A549 (cell line): ENCODE data around the gene HLA-DPA1. TPM values are rescaled to one million over a fixed set of nuclear protein-coding genes. Genes with fewer than 3 reads are reported as not detected.
"Not testable (repeated sequence)": the region's sequence is repeated elsewhere in the genome, so short reads cannot be mapped to it uniquely, and the experiment has no call there.

ENCODE experiments used
- ATAC-seq, 2 experiments: fragments of 200-7000 bp in 1 of 2; fragments of >200 bp in 1 of 2; cut with Nextera tagmentation in 1 of 2; cut with Tn5 transposase in 1 of 2; 3 replicates each; pipeline versions ENCODE4 v1.8.0 to v1.9.1; 2018 to 2020; ENCODE audit warnings: mild to moderate bottlenecking in 1 of 2, moderate library complexity in 1 of 2
- CTCF ChIA-PET: fragments of 300-600 bp; sonication (Branson Sonifier 250); formaldehyde crosslinking; extraction: SDS; loops from one replicate; lab custom pipeline; 2021; ENCODE audit warnings: antibody characterized with exemption, inconsistent platforms; lab: Yijun Ruan, JAX
- POLR2A ChIA-PET: fragments of 350-600 bp; formaldehyde crosslinking; extraction: SDS; loops from one replicate; lab custom pipeline; 2021; ENCODE audit warnings: antibody characterized with exemption, inconsistent platforms; lab: Yijun Ruan, JAX
- DNase-seq, 2 experiments: peaks; one replicate each; pipeline versions ENCODE4 v3.0.0 to v3.0.0-alpha.2; 2011 to 2016; ENCODE audit warnings: low read depth in 1 of 2, low spot score in 1 of 2
- FAIRE-seq: peaks from 2 replicates; lab custom pipeline; 2011; peaks lifted over from hg19 to GRCh38; lab: Jason Lieb, UNC
- H3K27ac ChIP-seq, 2 experiments: fragments of >200 bp; sonication (Bioruptor Twin); formaldehyde crosslinking; 3 replicates each; pipeline ENCODE4 v1.5.1; 2016 to 2017
- H3K4me1 ChIP-seq: fragments of >200 bp; sonication (Bioruptor Twin); formaldehyde crosslinking; 3 replicates; pipeline ENCODE4 v1.6.1; 2016
- H3K4me2 ChIP-seq: fragments of >200 bp; sonication (Bioruptor Twin); formaldehyde crosslinking; 3 replicates; pipeline ENCODE4 v1.6.1; 2016
- H3K4me3 ChIP-seq: fragments of >200 bp; sonication (Bioruptor Twin); formaldehyde crosslinking; 3 replicates; pipeline ENCODE4 v1.5.1; 2016
- H3K9me3 ChIP-seq: fragments of >200 bp; sonication (Bioruptor Twin); formaldehyde crosslinking; 3 replicates; pipeline ENCODE4 v1.6.1; 2016
- CBX2 ChIP-seq: fragments of 200-600 bp; sonication (generic); IDR thresholded peaks from 2 replicates; pipeline ENCODE4 v1.6.1; 2016; ENCODE audit warnings: low read depth, mild to moderate bottlenecking, borderline replicate concordance
- CEBPB ChIP-seq, 2 experiments: fragments of >200 bp in 1 of 2; sonication (Bioruptor Twin) in 1 of 2; formaldehyde crosslinking in 1 of 2; IDR thresholded peaks; 2 replicates each; pipeline ENCODE4 v1.6.1; 2012 to 2016
- CHD2 ChIP-seq: fragments of 150-350 bp; IDR thresholded peaks from 2 replicates; pipeline ENCODE4 v1.6.1; 2014; ENCODE audit warnings: low read length; ENCODE audit not compliant: partially characterized antibody
- CTCF ChIP-seq: fragments of >200 bp; sonication (Bioruptor Twin); formaldehyde crosslinking; IDR thresholded peaks from 3 replicates; pipeline ENCODE4 v1.5.1; 2016
- EP300 ChIP-seq, 2 experiments: fragments of >200 bp; sonication (Bioruptor Twin); formaldehyde crosslinking; IDR thresholded peaks; 2 replicates in 1 of 2; 3 replicates in 1 of 2; pipeline ENCODE4 v1.6.1; 2016 to 2017
- ESRRA ChIP-seq: fragments of 150-350 bp; IDR thresholded peaks from 2 replicates; pipeline ENCODE4 v1.6.1; 2014; ENCODE audit warnings: mild to moderate bottlenecking, low read length, borderline replicate concordance
- FOSB ChIP-seq: fragments of 250-450 bp; sonication (Bioruptor Pico); IDR thresholded peaks from 2 replicates; pipeline ENCODE4 v1.5.0; 2020; ENCODE audit warnings: mild to moderate bottlenecking, moderate library complexity
- FOSL2 ChIP-seq, 2 experiments: fragments of 450-650 bp in 1 of 2; fragments of >200 bp in 1 of 2; sonication (Bioruptor Twin) in 1 of 2; formaldehyde crosslinking; IDR thresholded peaks; 2 replicates each; pipeline versions ENCODE4 v1.5.0 to v1.6.1; 2016 to 2020; ENCODE audit warnings: mild to moderate bottlenecking in 1 of 2, moderate library complexity in 1 of 2
- FOXS1 ChIP-seq: fragments of 250-450 bp; sonication (Bioruptor Pico); IDR thresholded peaks from 2 replicates; pipeline ENCODE4 v1.5.0; 2020; ENCODE audit warnings: mild to moderate bottlenecking, moderate library complexity
- GATA3 ChIP-seq: IDR thresholded peaks from 2 replicates; pipeline ENCODE4 v1.6.1; 2012; ENCODE audit warnings: borderline replicate concordance
- HEYL ChIP-seq: fragments of 250-450 bp; sonication (Bioruptor Pico); IDR thresholded peaks from 2 replicates; pipeline ENCODE4 v1.8.0; 2021; ENCODE audit warnings: mild to moderate bottlenecking, moderate library complexity
- HMGXB4 ChIP-seq: fragments of 250-450 bp; sonication (Bioruptor Pico); IDR thresholded peaks from 2 replicates; pipeline ENCODE4 v1.5.0; 2021; ENCODE audit warnings: mild to moderate bottlenecking, moderate library complexity, borderline replicate concordance
- HOXB5 ChIP-seq: fragments of 250-450 bp; sonication (Bioruptor Pico); IDR thresholded peaks from 2 replicates; pipeline ENCODE4 v1.5.0; 2020; ENCODE audit warnings: mild to moderate bottlenecking, moderate library complexity
- JUNB ChIP-seq: fragments of >200 bp; sonication (Bioruptor Twin); formaldehyde crosslinking; IDR thresholded peaks from 2 replicates; pipeline ENCODE4 v1.6.1; 2016
- MAX ChIP-seq: IDR thresholded peaks from 2 replicates; pipeline ENCODE4 v1.6.1; 2012
- MYC ChIP-seq: IDR thresholded peaks from 2 replicates; pipeline ENCODE4 v1.6.1; 2012; ENCODE audit warnings: mild to moderate bottlenecking, inconsistent platforms, low read length, improper control_type of control experiment, borderline replicate concordance
- NFE2L2 ChIP-seq: fragments of 150-350 bp; conservative IDR thresholded peaks from 2 replicates; pipeline ENCODE4 v1.6.1; 2014; ENCODE audit warnings: low read length
- NPAS2 ChIP-seq: fragments of 250-450 bp; sonication (Bioruptor Pico); IDR thresholded peaks from 2 replicates; pipeline ENCODE4 v1.8.0; 2022; ENCODE audit warnings: mild to moderate bottlenecking, moderate library complexity, borderline replicate concordance
- NR3C1 ChIP-seq: fragments of >200 bp; sonication (Bioruptor Twin); formaldehyde crosslinking; IDR thresholded peaks from 3 replicates; pipeline ENCODE4 v1.6.1; 2017
- RAD21 ChIP-seq, 2 experiments: fragments of >200 bp in 1 of 2; sonication (Bioruptor Twin) in 1 of 2; formaldehyde crosslinking in 1 of 2; IDR thresholded peaks in 1 of 2; conservative IDR thresholded peaks in 1 of 2; 2 replicates in 1 of 2; 3 replicates in 1 of 2; pipeline ENCODE4 v1.6.1; 2012 to 2018; ENCODE audit warnings: inconsistent platforms in 1 of 2
- RFX5 ChIP-seq: fragments of 450-650 bp; IDR thresholded peaks from 2 replicates; pipeline ENCODE4 v1.7.1; 2014; ENCODE audit warnings: antibody characterized with exemption, mild to moderate bottlenecking, moderate library complexity
- RNF2 ChIP-seq: fragments of 200-600 bp; sonication (generic); IDR thresholded peaks from 2 replicates; pipeline ENCODE4 v1.6.1; 2016; ENCODE audit warnings: low read depth, mild to moderate bottlenecking, antibody characterized with exemption, moderate library complexity, borderline replicate concordance
- SREBF2 ChIP-seq: fragments of 450-650 bp; IDR thresholded peaks from 2 replicates; pipeline ENCODE4 v1.6.1; 2014; ENCODE audit warnings: mild to moderate bottlenecking, moderate library complexity
- USF2 ChIP-seq: fragments of 450-650 bp; IDR thresholded peaks from 2 replicates; pipeline ENCODE4 v1.6.1; 2014; ENCODE audit warnings: antibody characterized with exemption
- WGBS: methylation state at CpG from one replicate; pipeline ENCODE4 v1.1.6; 2017; ENCODE audit errors: missing lambda C conversion rate; 5-methylcytosine and 5-hydroxymethylcytosine counted together
- polyA plus RNA-seq, 4 experiments: library from polyadenylated mRNA; depleted of rRNA in 3 of 4; stranded (reverse); fragments of >200 nt; fragmentation: RNase III in 1 of 4; extraction: RNeasy Plus Mini Kit Qiagen cat#74134 plus additional on column Dnase treatment in 1 of 4; gene quantifications; 2 replicates in 3 of 4; 3 replicates in 1 of 4; pipeline ENCODE4 v1.2.3, GENCODE V29; 2011 to 2017

HLA-DPA1 gene
- polyA plus RNA-seq, 2 of the 4 experiments (the other 2 are of a cell fraction), result 0.09 TPM; not detected in 1

GRCh38 chr6:33065312-33065711 is 8.1 kb downstream of the HLA-DPA1 start:
- TF ChIP-seq SREBF2 (no peak), HEYL (CRISPR knock-in tag) (no peak), GATA3 (no peak), ESRRA (no peak), HOXB5 (CRISPR knock-in tag) (no peak), NFE2L2 (no peak), RAD21 (conservative IDR thresholded peaks at IDR 0.05 in 1 of 2, IDR thresholded peaks at IDR 0.05 in 1 of 2) (no peak), RNF2 (no peak)
- no peak overlapping the region for H3K4me2 ChIP-seq
- no peaks in the 10 kb centered on the region for H3K9me3 ChIP-seq
- ChIA-PET POLR2A (no interaction called here), CTCF (no interaction called here)
- H3K4me3 ChIP-seq, result no peak overlapping the region
- H3K27ac ChIP-seq, result no peak overlapping the region
- H3K4me1 ChIP-seq, result no peaks in the 10 kb centered on the region
- ATAC-seq (no peak), DNase-seq (no peak), FAIRE-seq (no peak)
- WGBS, result 28% methylated on average over 4 of the region's 4 CpGs

GRCh38 chr6:33064723-33065122 is 8.7 kb downstream of the HLA-DPA1 start:
- Histone ChIP-seq H3K4me1 (no peaks in the 10 kb centered on the region), H3K4me3 (no peak overlapping the region), H3K27ac (no peak overlapping the region), H3K4me2 (no peak overlapping the region), H3K9me3 (no peaks in the 10 kb centered on the region)
- no peak for ATAC-seq
- ChIA-PET CTCF (no interaction called here), POLR2A (no interaction called here)
- 16% methylated on average over 4 of the region's 4 CpGs for WGBS
- DNase-seq, result no peak
- FAIRE-seq, result no peak
- no peak for TF ChIP-seq JUNB
- TF ChIP-seq FOXS1 (CRISPR knock-in tag), result no peak
- TF ChIP-seq CBX2, result no peak
- no peak for TF ChIP-seq NPAS2 (CRISPR knock-in tag)
- TF ChIP-seq HMGXB4 (CRISPR knock-in tag), result no peak
- TF ChIP-seq CEBPB (IDR thresholded peaks at IDR 0.05), result no peak
- TF ChIP-seq FOSB (CRISPR knock-in tag), result no peak
- TF ChIP-seq FOSL2 (IDR thresholded peaks at IDR 0.05), result no peak
- TF ChIP-seq FOSL2 (CRISPR knock-in tag; IDR thresholded peaks at IDR 0.05), result no peak
- no peak for TF ChIP-seq GATA3
- no peak for TF ChIP-seq MAX
- TF ChIP-seq NFE2L2, result no peak
- TF ChIP-seq HOXB5 (CRISPR knock-in tag), result no peak
- no peak for TF ChIP-seq CTCF
- no peak for TF ChIP-seq RFX5
- no peak for TF ChIP-seq MYC
- TF ChIP-seq CHD2, result no peak
- no peak for TF ChIP-seq EP300 (IDR thresholded peaks at IDR 0.05)
- no peak for TF ChIP-seq USF2
- TF ChIP-seq NR3C1, result no peak

- POLR2A ChIA-PET, ATAC-seq: not testable (repeated sequence)
Observed at GRCh38 chr6:33063435-33063834, 10.0 kb downstream of the HLA-DPA1 start.

More at GRCh38 chr6:33063435-33063834, 10.0 kb downstream of the HLA-DPA1 start:
- H3K4me2 ChIP-seq, H3K9me3 ChIP-seq, FAIRE-seq, H3K4me1 ChIP-seq, H3K27ac ChIP-seq, DNase-seq, H3K4me3 ChIP-seq: not testable (repeated sequence)
- WGBS, result 11% methylated on average over 5 of the region's 5 CpGs
- CTCF ChIA-PET, result interaction anchor here (0.6 kb wide), 1 partner anchor 57 kb away, joined by 3 read pairs; no protein-coding TSS in a partner anchor
